Duodenal mucosa (tissue), 2 donors: ENCODE measurements around the gene NPY4R2.
"Not testable (repeated sequence)": the region's sequence is repeated elsewhere in the genome, so short reads cannot be mapped to it uniquely, and the experiment has no call there.

Experiments used
- H3K27ac ChIP-seq: one replicate; pipeline ENCODE4 v1.7.0; 2013; ENCODE audit warnings: low read depth, low read length
- H3K27me3 ChIP-seq, 2 donors: one replicate each; pipeline ENCODE4 v1.7.0; 2013; ENCODE audit warnings: low read length in 2 of 2, control low read depth in 1 of 2; ENCODE audit not compliant: insufficient read depth in 2 of 2, control insufficient read depth in 1 of 2
- H3K36me3 ChIP-seq, 2 donors: one replicate each; pipeline ENCODE4 v1.7.0; 2013; ENCODE audit warnings: low read length in 2 of 2, control low read depth in 1 of 2; ENCODE audit not compliant: insufficient read depth in 2 of 2, control insufficient read depth in 1 of 2
- H3K4me1 ChIP-seq, 2 donors: one replicate each; pipeline ENCODE4 v1.7.0; 2013; ENCODE audit warnings: low read length in 2 of 2, control low read depth in 1 of 2; ENCODE audit not compliant: insufficient read depth in 2 of 2, control insufficient read depth in 1 of 2
- H3K4me3 ChIP-seq, 2 donors: one replicate each; pipeline ENCODE4 v1.7.0; 2013; ENCODE audit warnings: low read length in 2 of 2, low read depth in 1 of 2
- H3K9ac ChIP-seq, 2 donors: one replicate each; pipeline ENCODE4 v1.7.0; 2013; ENCODE audit warnings: low read length in 2 of 2, low read depth in 1 of 2
- H3K9me3 ChIP-seq, 2 donors: one replicate each; pipeline ENCODE4 v1.7.0; 2013; ENCODE audit warnings: low read length in 2 of 2, control low read depth in 1 of 2; ENCODE audit not compliant: control insufficient read depth in 1 of 2

The NPY4R2 gene, protein sequence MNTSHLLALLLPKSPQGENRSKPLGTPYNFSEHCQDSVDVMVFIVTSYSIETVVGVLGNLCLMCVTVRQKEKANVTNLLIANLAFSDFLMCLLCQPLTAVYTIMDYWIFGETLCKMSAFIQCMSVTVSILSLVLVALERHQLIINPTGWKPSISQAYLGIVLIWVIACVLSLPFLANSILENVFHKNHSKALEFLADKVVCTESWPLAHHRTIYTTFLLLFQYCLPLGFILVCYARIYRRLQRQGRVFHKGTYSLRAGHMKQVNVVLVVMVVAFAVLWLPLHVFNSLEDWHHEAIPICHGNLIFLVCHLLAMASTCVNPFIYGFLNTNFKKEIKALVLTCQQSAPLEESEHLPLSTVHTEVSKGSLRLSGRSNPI

DNA sequence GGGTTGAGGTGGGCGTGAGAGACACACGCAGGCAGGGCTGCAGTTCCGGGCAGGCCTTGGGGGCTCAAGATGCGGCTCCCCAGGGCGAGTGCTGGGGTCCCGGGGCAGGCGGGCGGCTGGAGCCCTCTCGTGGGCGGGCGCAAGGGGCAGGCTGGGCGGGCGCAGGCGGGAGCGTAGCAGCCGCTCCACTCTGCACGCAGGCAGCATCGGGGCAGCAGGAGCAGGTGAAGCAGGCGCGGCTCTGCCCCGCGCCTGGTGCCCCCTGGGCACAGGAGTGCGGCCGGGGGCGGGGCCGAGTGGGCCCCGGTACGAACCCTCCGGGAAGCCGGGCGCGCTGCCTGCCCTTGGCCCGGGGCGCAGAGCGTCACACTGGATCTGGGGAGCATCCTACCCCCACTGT, at the start of gene NPY4R2:
TSS of gene NPY4R2 (plus strand) at position 188 of the 400 bp plus-strand sequence. CDS start 3,326 bp downstream, outside the sequence.
- H3K27me3 ChIP-seq, H3K36me3 ChIP-seq, H3K9ac ChIP-seq: not testable (repeated sequence)

DNA sequence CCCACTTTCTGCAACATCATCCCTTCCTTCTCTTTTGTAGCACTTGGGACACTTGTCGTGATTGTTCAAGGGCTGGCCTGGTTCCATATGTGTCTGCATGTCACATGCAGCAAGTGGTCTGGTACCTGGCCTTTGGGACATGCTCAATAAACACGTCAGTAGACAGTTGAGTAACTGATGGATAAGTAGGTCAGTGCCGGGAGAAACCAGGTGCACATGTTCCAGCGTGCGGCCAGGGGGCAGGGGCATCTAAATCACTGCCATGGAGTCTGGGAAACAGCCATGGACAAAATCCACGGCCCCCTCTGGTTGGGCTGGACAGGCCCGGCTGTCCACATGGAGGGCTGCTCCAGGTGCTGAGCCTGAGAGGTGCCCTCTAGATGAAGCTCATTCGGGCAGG, 47.6 kb upstream of the NPY4R2 start:
- H3K27me3 ChIP-seq, H3K9ac ChIP-seq, H3K9me3 ChIP-seq, H3K4me3 ChIP-seq, H3K4me1 ChIP-seq, H3K27ac ChIP-seq, H3K36me3 ChIP-seq: not testable (repeated sequence)

More for the DNA sequence above, at the start of gene NPY4R2:
- not testable (repeated sequence) for H3K9me3 ChIP-seq, H3K4me1 ChIP-seq, H3K27ac ChIP-seq, H3K4me3 ChIP-seq

DNA sequence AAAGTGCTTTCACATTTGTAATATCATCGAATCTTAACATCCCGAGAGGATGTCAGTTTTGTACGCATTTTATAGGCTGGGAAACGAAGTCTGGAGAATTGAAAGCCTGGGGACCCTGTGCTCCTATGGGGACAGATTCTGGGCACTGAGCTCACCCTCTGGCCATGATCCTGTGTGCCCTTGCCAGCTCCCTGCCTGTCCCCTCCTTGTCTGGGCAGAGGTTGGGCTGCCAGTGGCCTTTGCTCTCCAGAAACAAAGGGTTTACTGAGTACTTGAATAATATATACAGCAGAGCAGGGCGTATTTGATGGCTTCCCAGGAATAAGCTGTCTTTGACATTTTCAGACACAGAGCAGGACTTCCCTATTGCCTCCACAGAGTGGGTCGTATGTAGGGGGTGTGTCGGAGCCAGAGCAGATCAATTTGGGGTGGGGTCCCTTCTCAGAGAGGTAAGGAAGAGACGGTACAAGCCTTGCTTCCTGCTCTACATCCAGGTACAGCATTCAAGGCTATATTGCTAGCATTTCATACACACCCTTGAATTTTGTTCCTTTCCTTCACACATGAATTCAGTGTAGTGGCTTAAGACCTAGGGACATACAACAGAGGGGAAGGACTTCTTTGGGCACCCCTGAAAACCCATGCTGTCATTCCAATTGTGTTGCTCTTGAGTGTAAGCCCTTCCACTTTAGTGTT, 46.8 kb upstream of the NPY4R2 start:
- H3K4me3 ChIP-seq, H3K9me3 ChIP-seq, H3K36me3 ChIP-seq, H3K27me3 ChIP-seq, H3K4me1 ChIP-seq, H3K27ac ChIP-seq, H3K9ac ChIP-seq: not testable (repeated sequence)

DNA sequence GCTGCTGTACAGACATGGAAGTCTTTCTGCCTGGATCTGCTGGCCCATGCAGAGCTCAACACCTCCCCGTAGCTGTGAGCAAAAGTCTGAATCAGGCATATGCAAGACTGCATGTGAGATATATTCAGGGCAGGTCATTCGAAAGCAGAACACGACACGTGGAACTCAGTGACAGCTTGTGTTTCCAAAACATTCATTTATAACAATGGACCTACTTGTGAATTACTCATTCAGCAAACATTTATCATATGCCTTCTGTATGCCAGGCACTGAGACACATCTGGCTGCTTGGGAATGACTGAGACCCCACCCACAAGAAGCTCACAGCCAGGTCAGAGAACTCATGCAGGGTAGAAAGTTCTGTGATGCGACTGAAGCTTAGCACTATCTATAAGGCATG, 46.2 kb upstream of the NPY4R2 start:
- not testable (repeated sequence) for H3K9ac ChIP-seq, H3K9me3 ChIP-seq, H3K4me3 ChIP-seq, H3K27me3 ChIP-seq, H3K27ac ChIP-seq, H3K4me1 ChIP-seq, H3K36me3 ChIP-seq

DNA sequence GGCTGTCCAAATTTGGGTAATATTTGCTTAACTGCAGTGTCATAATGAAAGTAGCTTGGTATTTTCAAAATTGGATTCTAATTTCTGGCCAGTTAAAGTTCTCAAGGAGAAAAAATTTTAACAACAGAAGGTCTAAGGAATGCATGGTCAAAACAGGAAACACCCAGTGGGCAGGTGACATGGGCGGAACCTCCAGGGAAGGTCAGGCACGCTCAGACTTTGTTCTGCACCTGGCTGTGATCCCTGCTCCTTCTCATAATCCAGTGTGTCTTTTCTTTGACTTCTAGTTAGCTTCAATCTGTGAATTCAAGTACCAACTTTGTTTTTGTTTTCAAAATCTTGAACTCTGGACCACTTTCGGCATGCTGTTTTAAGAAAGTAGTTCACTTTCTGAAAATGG, 34.2 kb upstream of the NPY4R2 start:
- H3K4me3 ChIP-seq, H3K4me1 ChIP-seq, H3K9ac ChIP-seq, H3K9me3 ChIP-seq, H3K27me3 ChIP-seq, H3K36me3 ChIP-seq, H3K27ac ChIP-seq: not testable (repeated sequence)

DNA sequence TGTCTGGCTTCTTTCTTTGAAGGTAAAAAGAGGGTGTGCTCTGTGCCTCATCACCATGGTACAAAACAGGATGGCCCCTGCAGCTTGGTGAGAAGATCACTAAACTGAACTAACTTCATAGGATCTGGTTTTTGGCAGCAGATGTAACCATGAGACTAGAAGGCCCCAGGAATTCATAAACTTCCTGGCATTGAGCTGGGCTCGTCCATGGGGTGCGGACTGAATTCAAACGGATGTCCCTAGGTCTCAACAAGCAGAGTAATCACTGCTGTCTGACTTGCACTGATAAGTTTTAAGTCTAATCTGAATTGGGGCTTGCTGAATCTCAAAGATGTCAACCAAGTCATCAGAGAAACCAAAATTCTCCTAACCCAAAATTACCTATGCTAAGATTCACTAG, 33.5 kb upstream of the NPY4R2 start:
- H3K27me3 ChIP-seq, H3K4me1 ChIP-seq, H3K9ac ChIP-seq, H3K9me3 ChIP-seq, H3K4me3 ChIP-seq, H3K36me3 ChIP-seq, H3K27ac ChIP-seq: not testable (repeated sequence)

DNA sequence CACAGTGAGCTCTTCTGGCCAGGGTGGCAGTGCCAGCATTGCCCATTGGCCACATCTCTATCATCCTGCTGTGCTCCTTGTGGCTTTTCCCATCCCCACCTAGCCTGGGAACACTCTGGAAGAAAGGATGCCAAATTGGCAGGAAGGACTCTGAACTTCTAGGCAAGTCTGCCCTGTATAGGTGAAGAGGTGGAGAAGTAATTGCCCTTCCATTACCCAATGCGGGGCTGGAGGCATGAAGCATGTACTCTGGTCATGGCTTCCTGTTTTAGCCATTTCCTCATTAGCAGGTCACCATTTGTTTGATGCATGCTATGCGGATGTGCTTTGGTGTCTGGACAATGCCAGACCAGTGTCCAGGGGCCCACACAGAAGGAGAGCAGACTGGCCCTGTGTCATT, 32.1 kb upstream of the NPY4R2 start:
- not testable (repeated sequence) for H3K4me3 ChIP-seq, H3K9ac ChIP-seq, H3K9me3 ChIP-seq, H3K27ac ChIP-seq, H3K27me3 ChIP-seq, H3K36me3 ChIP-seq, H3K4me1 ChIP-seq

DNA sequence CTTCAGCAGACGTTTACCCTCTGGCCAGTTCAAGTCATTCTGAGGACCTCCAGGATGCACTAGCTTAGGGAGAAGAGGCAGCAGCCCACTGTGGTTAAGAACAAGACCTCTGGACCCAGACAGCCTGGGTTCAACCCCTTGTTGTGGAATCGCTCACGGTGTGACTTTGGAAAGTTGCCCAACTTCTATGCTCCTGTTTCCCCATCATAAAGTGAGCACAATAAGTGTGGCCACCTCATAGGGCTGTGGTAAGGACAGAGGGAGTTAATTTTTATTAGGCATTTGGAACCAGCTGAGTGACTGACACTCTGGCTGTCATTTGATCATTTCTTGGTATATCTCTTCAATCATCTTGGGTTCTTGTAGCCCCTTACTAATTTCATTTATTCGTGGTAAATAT, 31.6 kb upstream of the NPY4R2 start:
- H3K27ac ChIP-seq: not testable (repeated sequence)

DNA sequence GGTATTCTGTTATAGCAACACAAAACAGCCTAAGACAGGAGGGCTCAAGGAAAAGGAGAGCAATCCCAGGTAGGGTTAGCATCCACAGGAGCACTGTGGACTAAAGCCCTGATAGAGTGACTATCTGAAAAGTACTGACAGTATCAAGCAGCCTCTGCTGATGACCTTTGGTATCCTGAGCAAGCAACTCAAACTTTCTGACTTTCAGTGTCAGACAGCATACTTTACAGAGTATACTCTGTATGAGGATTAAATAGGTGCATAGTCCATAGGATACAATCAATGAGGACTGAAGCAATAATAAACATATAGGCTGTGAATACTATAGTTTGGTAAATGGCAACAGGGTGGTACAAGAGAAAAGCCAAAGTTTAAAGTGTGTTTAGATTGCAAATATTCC, 27.7 kb upstream of the NPY4R2 start:
- H3K4me1 ChIP-seq, H3K36me3 ChIP-seq, H3K9ac ChIP-seq, H3K27ac ChIP-seq, H3K9me3 ChIP-seq, H3K4me3 ChIP-seq, H3K27me3 ChIP-seq: not testable (repeated sequence)

More for the DNA sequence above, 31.6 kb upstream of the NPY4R2 start:
- not testable (repeated sequence) for H3K27me3 ChIP-seq, H3K36me3 ChIP-seq, H3K9me3 ChIP-seq, H3K4me3 ChIP-seq, H3K4me1 ChIP-seq, H3K9ac ChIP-seq

DNA sequence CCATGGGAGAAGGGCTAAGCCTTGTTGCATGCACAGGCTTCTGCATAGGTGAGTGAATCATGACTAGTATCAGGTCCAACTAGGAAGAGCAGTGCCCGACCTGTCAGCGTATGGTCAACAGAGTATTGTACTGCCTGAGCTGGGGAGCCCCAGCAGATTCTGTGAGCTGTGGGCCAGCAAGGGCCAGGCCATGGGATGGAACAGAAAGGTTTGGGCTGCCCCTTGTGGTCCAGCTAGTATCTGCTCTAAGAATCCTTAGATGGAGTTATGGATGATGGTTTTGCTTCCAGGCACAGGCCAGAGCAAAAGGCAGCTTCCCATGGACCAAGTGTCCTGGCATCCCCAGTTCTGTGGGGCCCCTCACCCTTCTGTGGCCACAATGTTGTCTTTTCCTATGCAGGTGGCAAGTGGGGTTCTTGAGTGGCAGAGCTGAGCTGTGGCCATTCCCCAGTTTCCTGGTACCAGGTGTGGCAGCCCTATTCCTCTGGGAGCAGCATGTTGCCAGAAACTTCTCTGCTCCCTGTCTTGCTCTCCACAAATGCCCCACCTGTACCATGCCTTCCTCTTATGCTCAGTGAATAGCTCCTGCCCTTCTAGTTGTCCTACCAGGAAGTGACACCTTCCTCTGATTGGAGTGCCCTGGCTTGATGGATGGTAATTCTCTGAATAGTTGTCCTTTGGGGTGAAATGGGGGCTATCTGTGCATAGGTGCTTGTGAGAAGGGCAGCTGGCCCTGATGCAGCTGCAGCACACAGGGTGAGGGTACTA, 25.8 kb upstream of the NPY4R2 start:
- not testable (repeated sequence) for H3K27ac ChIP-seq, H3K9ac ChIP-seq, H3K4me3 ChIP-seq, H3K27me3 ChIP-seq, H3K36me3 ChIP-seq, H3K9me3 ChIP-seq, H3K4me1 ChIP-seq
